Stimulated activated CD8-positive, alpha-beta memory T cell treated with anti-CD3 and anti-CD28 coated beads, Interleukin-7, amount 100 ng/mL, for 4 hours (primary cell): ENCODE measurements around the gene NRCAM.

Experiments
- DNase-seq, 2 donors: peaks; one replicate each; pipeline ENCODE4 v3.0.0-alpha.2; 2020; ENCODE audit warnings: low read depth in 2 of 2

The NRCAM gene

DNA sequence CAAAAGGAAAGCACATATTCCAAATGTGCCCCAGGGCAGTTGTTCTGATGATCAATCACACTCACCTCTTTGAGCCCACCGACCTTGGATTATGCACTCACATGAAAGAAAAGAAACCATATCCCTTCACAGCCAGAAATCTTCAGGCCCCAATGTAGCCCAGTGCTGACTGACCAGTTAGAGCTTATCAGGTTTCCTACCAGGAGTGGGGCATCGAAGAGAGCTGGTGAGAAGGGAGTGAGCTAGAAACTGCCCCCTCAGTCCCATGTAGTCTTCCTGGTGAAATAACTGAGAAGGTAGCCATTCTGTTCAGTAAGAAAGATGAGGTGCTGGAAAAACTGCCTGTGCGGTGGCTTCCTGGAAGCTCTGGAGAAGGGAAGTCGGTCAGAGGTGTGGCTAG is 32.2 kb downstream of the NRCAM start:
- DNase-seq: no peak

DNA sequence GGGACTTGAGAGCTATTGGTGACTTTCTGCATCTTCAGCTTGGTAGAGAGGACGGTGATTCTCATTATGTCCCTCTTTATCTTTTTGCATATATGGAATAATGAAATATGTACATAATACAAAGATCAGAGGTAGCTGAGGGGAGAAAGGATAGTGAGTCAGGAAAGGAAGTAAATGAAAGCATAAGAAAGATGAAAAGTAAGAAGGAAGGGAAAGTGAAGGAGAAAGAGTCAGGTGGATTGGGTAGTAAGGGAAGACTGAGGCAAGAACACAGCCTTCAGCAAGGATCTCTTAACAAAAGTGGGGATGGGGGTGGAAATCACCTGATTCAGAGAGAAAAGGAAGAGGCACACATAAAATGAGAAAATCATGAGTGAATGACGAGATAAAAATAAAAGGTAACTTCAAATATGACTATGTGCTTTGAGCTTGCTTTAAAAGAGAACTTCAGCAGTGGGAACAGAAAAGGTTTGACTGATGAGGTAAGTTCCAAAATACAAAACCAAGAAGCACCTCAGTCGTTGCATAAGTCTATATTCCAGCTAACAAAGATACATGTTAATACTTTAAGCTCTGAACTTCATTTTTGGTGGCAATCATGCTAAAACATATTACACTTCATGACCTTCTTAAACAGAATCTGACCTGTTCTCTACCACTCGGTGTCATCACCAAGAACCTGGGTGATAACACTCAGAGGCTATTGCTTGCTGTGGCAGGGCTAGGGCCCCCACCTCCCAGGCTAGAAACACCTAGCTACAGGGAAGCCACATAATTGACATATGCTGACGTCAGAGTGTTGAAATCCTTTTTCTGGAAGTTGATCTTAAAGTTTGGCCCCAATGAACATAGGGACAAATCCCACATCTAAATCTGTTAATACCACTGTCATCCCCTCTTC is 32.9 kb downstream of the NRCAM start:
- no peak for DNase-seq

DNA sequence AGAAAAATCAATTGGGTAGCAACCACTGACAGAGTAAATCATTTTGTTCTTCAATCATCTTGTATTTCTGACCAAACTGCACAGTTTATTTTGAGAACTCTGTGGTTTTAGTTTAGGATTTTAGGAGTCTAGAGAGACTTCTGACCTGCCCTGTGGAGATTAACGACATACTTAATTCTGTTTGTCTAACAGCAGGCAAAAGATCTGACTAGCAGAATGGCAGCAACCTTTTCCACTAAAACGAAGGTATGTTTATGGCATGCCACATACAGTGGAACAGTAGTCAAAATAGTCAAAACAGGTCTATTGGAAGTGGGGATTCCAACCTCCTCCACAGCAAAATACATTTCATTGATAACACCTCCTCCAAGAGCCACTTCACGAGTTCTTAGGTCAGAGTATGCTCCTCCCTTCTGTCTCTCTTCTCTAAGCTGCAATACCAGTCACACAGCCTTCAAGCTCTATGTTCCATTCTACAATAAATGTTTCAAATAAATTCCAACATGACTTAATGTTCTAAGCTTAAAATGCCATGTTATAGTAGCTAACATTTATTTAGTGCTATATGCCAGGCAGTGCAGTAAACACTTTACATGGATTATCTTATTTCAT is 34.4 kb downstream of the NRCAM start:
- no peak for DNase-seq

DNA sequence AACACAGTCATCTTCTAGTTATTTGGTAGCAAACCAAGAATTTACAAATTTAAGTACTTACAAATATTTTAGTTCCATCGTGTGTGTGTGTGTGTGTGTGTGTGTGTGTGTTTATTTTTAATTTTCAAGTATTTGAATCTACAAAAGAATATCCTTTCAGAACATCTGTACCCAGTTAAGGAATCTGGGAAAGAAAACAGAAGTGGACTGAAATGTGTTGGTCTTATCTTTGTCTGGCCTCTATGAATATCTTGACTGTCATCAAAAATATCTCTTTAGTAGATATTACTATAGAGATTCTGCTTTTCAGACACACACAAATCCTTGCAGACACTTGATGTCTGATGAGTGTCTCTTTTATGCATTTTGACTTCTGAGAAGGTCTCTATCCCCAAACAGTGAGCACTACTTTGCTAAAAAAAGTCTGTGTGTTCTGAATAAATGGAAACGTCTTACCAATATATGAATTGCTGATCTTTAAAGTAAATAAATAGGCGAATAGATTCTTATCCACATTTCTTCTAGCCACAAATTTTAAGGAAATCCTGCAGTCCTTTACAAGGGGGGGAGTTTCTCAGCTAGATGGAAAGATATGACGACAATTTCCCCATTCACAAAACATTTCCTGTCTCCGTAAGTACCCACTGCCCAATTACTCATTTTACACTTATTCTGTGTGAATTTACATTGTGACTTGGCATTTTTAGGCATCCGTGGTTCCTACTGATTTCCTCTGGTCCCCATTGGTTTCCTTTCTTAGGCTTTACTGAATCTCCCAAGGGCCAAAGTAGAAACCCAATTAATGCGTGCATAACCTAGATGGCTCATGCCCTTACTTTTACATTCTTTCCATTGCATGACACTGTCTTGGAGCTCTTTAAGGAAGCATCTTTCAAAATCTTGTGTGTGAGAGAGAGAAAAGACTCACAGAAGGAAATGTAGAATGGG is 36.0 kb downstream of the NRCAM start:
- no peak for DNase-seq

DNA sequence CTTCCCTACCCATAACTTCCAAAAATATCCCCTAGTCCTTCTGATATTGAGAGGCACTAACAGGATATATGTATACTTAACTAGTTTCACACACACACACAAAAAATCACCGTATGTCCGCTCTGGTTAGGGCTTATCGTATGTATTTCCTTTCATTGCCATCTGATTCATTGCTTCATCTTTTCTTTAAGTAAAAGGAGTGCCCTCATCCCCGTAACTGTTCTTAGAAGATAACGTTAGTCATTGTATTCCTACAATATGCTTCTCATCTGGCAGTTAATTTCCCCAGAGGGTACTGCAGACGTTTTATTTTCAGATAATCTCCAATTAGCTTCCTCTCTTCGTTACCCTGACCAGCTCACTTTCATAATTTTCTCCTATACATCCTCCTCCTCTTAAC is 37.3 kb downstream of the NRCAM start:
- no peak for DNase-seq

DNA sequence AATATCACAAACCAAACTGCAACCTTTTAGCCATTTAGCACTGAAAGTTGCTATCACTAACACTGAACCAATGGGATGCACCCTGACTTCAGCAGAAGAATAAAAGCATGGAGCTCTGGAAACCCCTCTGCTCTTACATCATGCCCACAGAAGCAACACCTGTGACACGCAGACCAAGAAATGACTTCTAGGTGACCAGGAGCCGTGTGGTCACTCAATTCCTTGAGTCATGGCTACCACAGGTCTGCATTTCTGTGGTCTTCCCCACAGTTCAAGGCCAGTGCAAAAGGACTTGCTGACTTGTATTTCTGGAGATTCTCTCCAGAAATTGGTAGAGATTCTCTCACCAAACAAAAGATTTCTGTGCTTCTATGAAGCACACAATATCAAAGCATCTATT is 38.3 kb downstream of the NRCAM start:
- no peak for DNase-seq

DNA sequence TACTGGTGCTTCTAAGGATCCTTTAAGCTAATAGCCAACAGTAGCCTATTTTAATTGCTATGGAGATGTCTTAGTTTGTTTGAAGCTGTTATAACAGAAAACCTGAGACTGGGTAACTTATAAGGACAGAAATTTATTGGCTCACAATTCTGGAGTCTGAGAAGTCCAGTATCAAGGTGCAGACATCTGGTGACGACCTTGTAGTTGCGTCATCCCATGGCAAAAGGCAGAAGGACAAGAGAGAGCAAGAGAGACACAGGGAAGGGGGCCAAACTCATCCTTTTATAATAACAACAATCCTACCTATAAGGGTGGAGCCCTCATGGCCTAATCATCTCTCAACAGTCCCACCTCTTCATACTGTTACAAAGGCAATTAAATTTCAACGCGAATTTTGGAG is 39.1 kb downstream of the NRCAM start:
- DNase-seq: no peak

DNA sequence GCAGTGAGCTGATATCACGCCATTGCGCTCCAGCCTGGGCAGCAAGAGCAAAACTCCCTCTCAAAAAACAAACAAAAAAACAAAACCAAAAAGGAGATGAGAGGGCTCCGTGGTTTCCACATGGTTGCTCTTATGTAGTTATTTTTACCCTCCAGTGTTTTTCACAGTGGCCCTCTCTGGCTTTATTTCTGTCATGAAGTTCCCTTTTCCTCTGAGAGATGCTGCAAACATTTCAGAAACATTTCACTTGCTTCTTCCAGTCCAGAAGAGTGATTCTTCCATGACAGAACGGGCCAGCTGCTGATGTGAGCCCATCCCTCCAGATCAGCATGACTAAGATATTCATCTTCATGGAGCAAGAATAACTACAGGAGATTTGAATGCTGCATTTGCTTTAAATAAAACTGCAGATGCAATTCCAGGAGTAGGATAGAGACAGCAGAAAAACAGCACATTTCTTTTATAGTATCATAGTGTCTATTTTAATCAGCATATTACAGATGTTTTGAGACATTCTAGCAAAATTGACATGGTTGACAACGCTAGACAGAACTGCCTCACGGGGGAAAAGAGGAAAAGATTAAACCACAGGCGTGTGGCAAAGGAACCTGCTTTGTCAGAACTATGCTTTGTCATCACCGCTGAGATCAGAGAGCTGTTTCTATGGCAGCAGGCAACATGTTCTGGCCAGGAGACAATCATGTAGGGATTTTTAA is 40.3 kb downstream of the NRCAM start:
- no peak for DNase-seq

DNA sequence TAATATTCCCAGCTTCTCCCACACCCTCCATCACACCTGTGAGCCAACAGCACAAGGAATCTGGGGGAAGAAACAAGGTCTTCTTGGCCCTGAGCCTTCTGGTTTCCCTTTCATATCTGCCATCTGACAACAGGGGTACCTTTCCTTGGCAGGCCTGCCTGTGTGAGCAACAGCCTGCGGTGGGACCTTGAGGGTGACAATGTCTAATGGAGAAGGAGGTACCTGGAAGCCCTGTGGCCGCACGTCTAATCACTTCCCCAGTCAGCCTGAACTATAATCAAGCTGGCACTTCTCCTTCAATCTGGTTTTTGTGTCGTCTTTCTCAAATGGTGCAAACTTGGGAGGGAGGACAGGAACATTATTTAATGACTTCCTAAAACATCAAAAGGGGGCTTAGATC is 41.2 kb downstream of the NRCAM start:
- DNase-seq: no peak

DNA sequence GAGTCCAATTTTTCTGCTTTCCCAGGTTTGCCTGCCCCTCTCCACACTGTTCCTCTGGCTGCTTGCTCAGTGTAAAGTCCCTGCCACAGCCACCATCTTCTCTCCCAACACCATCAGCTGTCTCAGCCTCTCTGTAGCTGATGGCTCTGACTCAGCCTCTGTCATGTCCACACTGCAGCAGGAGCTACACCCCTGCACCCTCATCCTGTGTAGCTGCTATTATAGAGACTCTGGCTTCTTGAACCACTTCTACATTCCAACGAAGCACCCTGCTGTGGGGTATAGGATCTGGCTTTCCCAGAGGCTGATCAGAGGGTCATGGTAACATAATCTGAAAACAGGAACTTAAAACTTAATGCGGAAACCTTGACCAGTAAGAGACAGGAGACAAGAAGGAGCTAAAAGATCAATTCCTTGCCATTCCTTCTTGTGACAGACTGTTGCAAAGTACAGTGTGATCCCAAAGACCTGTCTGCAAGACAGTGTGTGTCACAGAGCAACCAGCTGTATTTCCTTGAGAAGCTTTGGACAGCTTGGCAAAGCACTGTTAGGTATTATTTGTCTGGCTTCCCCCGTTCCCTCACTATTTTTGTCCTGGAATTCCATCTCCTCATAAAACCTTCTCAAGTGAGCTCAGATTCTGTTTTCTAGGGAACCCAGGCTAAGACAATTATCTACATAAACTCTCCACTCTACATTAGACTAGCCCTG is 42.3 kb downstream of the NRCAM start:
- no peak for DNase-seq

DNA sequence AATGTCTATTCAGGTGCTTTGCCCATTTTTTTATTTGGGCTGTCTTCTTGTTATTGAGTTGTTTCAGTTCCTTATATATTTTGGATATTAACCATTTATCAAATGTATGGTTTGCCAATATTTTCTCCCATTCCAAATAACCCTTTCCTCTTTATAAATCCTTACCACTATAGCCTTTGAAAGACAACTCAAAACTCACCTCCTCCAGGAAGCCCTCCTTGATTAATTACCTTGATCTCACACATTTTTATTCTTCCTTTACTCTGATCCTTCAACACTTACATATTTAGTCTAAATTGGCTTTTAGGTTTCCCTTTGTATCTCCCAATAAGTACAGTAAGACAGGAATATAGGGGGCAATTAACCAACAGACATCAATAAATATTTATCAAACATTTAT is 42.9 kb downstream of the NRCAM start:
- DNase-seq: no peak

DNA sequence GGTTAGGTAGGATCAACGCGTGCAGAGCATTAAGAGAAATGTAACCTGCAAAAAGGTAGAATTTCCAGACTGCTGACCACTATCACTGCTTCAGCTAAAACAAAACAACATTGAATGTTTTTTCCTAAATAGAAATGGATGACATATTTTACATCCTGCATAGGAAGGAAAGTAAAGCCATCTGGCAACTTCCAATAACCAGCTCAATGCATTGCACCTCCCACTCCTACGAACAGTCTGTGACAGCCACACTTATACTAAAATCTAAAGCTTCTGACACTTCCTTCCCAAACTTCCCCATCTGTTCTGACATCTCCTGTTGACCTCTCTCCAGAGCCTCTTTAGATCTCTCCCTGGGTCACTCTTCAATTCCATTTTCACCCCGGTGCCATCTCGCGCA is 47.1 kb downstream of the NRCAM start:
- no peak for DNase-seq

DNA sequence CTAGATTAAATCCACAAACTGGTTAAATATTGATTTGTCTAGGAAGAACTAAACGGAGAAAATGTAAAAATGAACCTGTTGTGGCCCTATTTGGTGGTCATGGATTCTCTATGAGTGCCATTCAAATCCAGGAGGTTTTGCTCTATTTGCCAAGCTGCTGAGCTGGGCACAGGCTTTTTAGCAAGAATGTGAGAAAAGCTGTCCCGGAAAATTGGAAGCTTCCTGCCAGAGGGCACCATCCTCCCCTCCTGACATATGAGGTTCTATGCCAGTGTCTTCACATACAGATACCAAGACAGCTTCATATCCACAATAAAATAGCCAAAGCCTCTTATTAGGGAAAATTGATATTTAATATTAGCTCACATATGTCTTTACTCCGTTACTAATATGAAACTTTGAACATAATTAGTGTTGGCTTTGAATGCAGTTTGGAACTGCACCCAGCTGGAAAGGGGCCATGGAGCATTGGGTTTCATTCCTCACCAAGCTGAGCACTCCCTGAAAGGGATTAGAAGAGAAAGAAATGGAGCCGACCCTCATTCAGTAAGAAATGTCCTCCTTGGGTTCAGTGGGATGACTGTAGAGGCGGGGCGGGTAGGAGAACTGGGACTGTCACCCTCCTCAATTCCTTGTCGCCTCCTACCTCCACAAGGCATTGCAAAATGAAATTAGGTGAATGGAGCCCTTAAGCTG is 47.8 kb downstream of the NRCAM start:
- DNase-seq: no peak

DNA sequence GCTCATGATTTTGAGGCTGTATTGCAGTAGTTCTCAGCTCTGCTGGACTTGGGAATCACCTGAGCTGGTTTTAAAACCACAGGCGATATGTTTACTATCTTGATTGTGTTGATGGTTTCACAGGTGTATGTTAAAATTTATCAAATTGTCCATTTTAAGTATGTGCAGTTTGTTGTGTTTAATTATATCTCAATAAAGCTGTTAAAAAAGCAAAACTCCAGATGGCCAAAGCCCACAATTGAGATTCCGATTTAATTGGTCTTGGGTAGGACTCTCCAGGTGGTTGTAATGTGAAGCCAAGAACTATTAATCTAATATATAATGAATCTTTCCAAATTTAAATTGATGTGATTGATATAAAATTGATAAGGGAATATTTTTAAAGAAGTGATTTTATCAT is 48.6 kb downstream of the NRCAM start:
- DNase-seq: no peak

DNA sequence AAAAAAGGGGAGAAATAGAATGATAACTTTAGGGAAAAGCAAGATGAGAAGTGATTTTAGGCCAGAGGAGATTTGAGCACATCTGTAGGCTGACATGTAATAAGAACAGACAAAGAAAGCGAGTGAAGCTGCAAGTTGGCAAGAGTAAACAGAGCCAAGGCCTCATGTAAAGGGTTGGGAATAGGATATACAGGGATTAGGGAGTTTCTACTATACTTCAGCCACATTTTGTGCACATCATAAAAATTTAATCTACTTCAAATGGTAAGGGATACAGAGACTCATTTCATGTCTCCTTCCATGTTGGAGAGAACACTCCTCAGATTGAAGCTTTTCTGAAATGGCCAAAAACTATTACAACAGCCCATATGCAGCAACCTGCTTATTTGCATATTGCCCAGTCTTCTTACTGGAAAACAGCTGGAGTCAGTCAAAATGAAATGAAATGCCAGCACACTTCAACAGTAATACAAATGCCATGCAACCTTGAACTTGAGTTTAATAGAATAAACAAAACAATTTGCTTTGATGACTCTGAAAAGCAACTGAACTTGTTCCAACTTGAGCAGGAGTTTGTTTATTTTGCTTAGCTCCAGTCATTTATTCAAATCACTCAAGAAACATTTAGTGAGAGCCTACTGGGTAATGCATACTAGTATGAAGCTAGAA is 49.9 kb downstream of the NRCAM start:
- DNase-seq: no peak

DNA sequence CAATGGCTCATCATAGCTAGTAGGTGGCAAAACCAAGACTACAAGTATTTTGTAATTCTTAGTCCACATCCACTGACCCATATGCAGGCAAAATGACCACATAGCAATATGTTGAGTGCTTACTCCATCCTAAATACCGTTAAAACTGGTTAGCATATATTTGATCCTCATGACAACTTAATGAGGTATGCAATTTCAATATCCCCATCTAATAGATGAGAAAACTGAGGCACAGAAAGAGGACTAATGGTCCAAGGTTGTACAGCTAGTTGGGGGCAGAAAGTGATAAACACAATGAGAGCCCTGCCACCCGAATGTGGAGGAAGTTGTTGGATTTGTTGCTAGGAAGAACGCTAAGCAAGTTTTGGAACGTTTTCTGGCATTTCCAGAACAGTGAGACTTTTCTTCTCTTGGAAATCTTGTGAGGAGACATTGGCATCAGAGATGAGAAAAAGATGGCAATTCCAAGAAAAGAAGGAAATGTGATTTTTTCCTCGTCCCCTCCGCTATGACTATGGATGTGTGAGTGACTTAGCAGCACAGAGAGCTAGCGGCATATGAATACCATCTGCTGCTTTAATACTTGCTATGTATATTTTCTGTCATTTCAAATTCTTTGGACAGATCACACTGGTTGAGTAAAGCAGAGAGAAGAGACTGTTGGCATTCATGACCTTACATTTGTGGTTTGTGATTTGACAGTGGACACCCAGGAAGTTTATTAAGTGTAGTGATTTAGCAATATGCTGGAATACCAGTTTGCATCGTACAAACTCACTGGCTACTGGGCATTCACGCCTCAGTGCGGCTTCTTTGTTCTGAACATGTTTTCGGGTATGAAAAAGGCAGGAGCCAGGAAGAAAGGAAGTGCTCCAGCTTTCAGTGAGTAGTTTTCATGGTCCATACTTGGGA is 51.5 kb downstream of the NRCAM start:
- DNase-seq: no peak

DNA sequence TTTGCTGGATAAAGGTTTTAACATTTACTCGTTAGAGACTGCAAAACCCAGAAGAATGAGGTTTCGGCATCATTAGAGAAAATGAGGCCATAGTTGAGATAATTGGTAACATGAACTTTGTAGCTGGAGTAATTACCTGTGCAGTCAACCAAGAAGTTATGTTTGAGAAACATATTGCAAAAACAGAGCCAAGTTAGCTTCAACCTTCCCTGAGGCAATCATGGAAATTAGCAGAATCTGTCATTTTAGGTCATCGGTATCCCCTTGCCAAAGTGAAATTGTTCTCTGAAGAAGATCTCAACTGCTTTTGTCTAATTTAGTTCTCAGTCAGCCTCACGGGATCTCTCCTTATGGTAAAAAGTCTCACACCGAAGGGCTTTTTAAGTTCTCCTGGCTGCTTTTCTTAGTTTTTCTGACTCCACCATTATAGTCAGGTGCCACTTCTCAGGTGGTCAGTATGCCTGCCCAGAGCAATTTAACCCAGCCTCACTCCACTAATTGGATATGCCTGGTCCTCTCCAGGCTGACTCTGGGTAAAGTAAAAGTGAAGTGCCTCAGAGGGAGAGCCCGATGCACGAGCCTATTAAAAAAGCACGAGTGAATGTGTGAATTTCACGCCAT is 52.5 kb downstream of the NRCAM start:
- DNase-seq: no peak

DNA sequence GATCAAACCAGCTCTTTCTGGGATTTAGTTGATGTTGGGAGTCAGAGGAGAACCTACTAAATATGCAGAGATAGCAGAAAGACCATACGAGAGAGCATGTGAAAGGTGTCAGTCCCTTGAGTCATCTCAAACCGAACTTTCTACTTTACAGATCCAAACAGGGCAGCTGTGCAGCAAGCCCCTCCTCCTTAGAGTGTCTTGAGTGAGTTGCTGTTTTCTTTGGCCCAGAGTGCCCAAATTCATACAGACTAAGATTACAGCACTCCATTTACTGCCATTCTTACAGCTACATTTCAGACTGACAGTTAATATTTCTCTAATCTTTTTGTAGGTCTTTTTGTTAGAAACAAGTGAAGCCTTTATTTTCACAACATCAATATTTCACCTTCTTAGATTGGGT is 53.4 kb downstream of the NRCAM start:
- no peak for DNase-seq
